Uterus (tissue), 4 donors: Measurements from ENCODE around the gene NOTUM. TPM values are rescaled to one million over a fixed set of nuclear protein-coding genes. Genes with fewer than 3 reads are reported as not detected.

Experiments used
- DNase-seq, 2 donors: peaks; one replicate each; pipeline ENCODE4 v3.0.0-alpha.2; 2019 to 2020
- H3K27ac ChIP-seq, 2 donors: fragments of 200-600 bp; sonication (generic); 1 replicate in 1 of 2; 2 replicates in 1 of 2; pipeline ENCODE4 v1.5.1; 2016 to 2018
- H3K27me3 ChIP-seq, 2 donors: fragments of 200-600 bp; sonication (generic); one replicate each; pipeline ENCODE4 v1.5.1; 2018 to 2019; ENCODE audit warnings: control low read depth in 1 of 2
- H3K36me3 ChIP-seq, 2 donors: fragments of 200-600 bp; sonication (generic); one replicate each; pipeline ENCODE4 v1.5.1; 2019; ENCODE audit warnings: control low read depth in 1 of 2
- H3K4me1 ChIP-seq, 2 donors: fragments of 200-600 bp; sonication (generic); one replicate each; pipeline ENCODE4 v1.5.1; 2018 to 2019; ENCODE audit warnings: control low read depth in 1 of 2
- H3K4me3 ChIP-seq, 2 donors: fragments of 200-600 bp; sonication (generic); 1 replicate in 1 of 2; 2 replicates in 1 of 2; pipeline ENCODE4 v1.5.1; 2018 to 2019; ENCODE audit warnings: mild to moderate bottlenecking in 1 of 2
- H3K9me3 ChIP-seq, 2 donors: fragments of 200-600 bp; sonication (generic); one replicate each; pipeline ENCODE4 v1.5.1; 2019; ENCODE audit warnings: control low read depth in 1 of 2
- CTCF ChIP-seq, 4 experiments: fragments of 200-600 bp in 2 of 4; fragments of 450-650 bp in 2 of 4; sonication (generic) in 2 of 4; IDR thresholded peaks; one replicate each; pipeline ENCODE4 v1.5.1; 2016 to 2019; ENCODE audit warnings: antibody characterized with exemption in 4 of 4, mild to moderate bottlenecking in 2 of 4, moderate library complexity in 1 of 4
- POLR2A ChIP-seq, 2 donors: fragments of 450-650 bp; IDR thresholded peaks; one replicate each; pipeline ENCODE4 v1.6.1; 2016; ENCODE audit warnings: antibody characterized with exemption in 2 of 2, mild to moderate bottlenecking in 1 of 2, moderate library complexity in 1 of 2
- intact Hi-C: fragments of 100-400 bp; cut with DNase I; formaldehyde crosslinking; loops from one replicate; pipeline ENCODE4 v1.15.1; 2023; ENCODE audit warnings: low total_unique reads
- total RNA-seq, 4 donors: library from RNA; depleted of rRNA in 3 of 4; stranded (reverse); fragments of >200 nt in 3 of 4; gene quantifications; one replicate each; pipeline versions ENCODE4 v1.1.0 to v1.2.4, GENCODE V29; 2014 to 2023
- donor health status: DM: yes; HTN: yes; CAD: no.

NOTUM gene
- total RNA-seq, 4 donors from 2014 or later = 5.0 TPM; not detected in 3

- H3K27me3 ChIP-seq = no peaks in the 10 kb centered on the region
- no peaks in the 10 kb centered on the region for H3K9me3 ChIP-seq
- no peaks in the 10 kb centered on the region for H3K36me3 ChIP-seq
- DNase-seq = no peak
- intact Hi-C loops = no loop called here
- peaks cover 8 to 11% of the 10 kb centered on the region in 2 donors for H3K4me1 ChIP-seq
- TF ChIP-seq POLR2A (IDR thresholded peaks at IDR 0.05) = no peak
- TF ChIP-seq CTCF (IDR thresholded peaks at IDR 0.05) = no peak
- H3K27ac ChIP-seq = no peak overlapping the region
- H3K4me3 ChIP-seq = no peak overlapping the region
These were observed 38.6 kb upstream of the NOTUM start for GRCh38 chr17:81999587-81999975.

GRCh38 chr17:81998691-81999438 is 37.9 kb upstream of the NOTUM start:
- no peak overlapping the region for H3K27ac ChIP-seq
- no peaks in the 10 kb centered on the region for H3K27me3 ChIP-seq
- no peak overlapping the region for H3K4me3 ChIP-seq
- DNase-seq = no peak
- no peak for TF ChIP-seq CTCF (IDR thresholded peaks at IDR 0.05)
- TF ChIP-seq POLR2A (IDR thresholded peaks at IDR 0.05) = no peak
- H3K9me3 ChIP-seq = no peaks in the 10 kb centered on the region
- H3K36me3 ChIP-seq = no peaks in the 10 kb centered on the region
- peaks cover 4 to 8% of the 10 kb centered on the region in 2 donors for H3K4me1 ChIP-seq
- intact Hi-C loops = no loop called here

GRCh38 chr17:81998212-81998611 is 37.2 kb upstream of the NOTUM start:
- no peaks in the 10 kb centered on the region for H3K27me3 ChIP-seq
- no peak overlapping the region for H3K4me3 ChIP-seq
- DNase-seq = no peak
- peaks cover under 1 to 4% of the 10 kb centered on the region in 2 donors for H3K4me1 ChIP-seq
- intact Hi-C loops = no loop called here
- H3K27ac ChIP-seq = no peak overlapping the region
- H3K36me3 ChIP-seq = no peaks in the 10 kb centered on the region
- H3K9me3 ChIP-seq = no peaks in the 10 kb centered on the region
- TF ChIP-seq POLR2A (IDR thresholded peaks at IDR 0.05) (no peak), CTCF (IDR thresholded peaks at IDR 0.05) (no peak)

- Histone ChIP-seq H3K4me3 (no peak overlapping the region), H3K27me3 (no peaks in the 10 kb centered on the region), H3K9me3 (no peaks in the 10 kb centered on the region), H3K36me3 (no peaks in the 10 kb centered on the region), H3K27ac (no peak overlapping the region), H3K4me1 (no peaks in the 10 kb centered on the region)
- TF ChIP-seq POLR2A (IDR thresholded peaks at IDR 0.05) (no peak), CTCF (IDR thresholded peaks at IDR 0.05) (no peak)
- no peak for DNase-seq
- intact Hi-C loops = no loop called here
These were observed 35.9 kb upstream of the NOTUM start for GRCh38 chr17:81996757-81997441.

- DNase-seq = no peak
- Histone ChIP-seq H3K9me3 (no peaks in the 10 kb centered on the region), H3K4me1 (no peaks in the 10 kb centered on the region), H3K4me3 (no peak overlapping the region), H3K36me3 (no peaks in the 10 kb centered on the region), H3K27me3 (no peaks in the 10 kb centered on the region), H3K27ac (no peak overlapping the region)
- no peak for TF ChIP-seq CTCF (IDR thresholded peaks at IDR 0.05)
- TF ChIP-seq POLR2A (IDR thresholded peaks at IDR 0.05) = no peak
- intact Hi-C loops = no loop called here
These were observed 35.3 kb upstream of the NOTUM start for GRCh38 chr17:81996232-81996756.
